Breast epithelium (tissue), 3 donors: ENCODE results near the gene LRRC17.

Experiments
- POLR2A ChIP-seq: fragments of 450-650 bp; IDR thresholded peaks from one replicate; pipeline ENCODE4 v1.6.1; 2016; ENCODE audit warnings: antibody characterized with exemption, mild to moderate bottlenecking, moderate library complexity
- TF ChIP-seq, protein P1 (sequence below), 3 donors: fragments of 450-650 bp; IDR thresholded peaks; one replicate each; pipeline ENCODE4 v1.5.1; 2016 to 2017; ENCODE audit warnings: antibody characterized with exemption in 3 of 3, mild to moderate bottlenecking in 3 of 3, moderate library complexity in 3 of 3

DNA sequence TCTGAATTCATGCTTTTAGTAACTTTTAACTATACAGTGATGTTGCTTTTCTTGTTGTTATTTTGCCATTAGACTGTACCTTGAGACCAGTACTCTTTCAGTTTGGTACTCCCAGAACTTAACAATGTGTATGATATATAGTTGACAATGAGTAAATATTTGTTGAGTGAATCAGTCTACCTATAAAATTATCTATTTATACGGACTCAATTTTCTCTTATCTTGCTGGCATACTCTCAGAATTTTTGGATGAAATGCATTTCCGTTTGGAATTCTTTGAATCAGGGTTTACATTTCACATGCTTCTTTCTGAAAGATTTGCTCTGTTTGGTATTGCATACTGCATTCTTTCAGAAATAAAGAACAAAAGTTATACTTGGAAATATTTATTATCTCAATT lies 47.8 kb upstream of the LRRC17 start:
- TF ChIP-seq, protein P1, sequence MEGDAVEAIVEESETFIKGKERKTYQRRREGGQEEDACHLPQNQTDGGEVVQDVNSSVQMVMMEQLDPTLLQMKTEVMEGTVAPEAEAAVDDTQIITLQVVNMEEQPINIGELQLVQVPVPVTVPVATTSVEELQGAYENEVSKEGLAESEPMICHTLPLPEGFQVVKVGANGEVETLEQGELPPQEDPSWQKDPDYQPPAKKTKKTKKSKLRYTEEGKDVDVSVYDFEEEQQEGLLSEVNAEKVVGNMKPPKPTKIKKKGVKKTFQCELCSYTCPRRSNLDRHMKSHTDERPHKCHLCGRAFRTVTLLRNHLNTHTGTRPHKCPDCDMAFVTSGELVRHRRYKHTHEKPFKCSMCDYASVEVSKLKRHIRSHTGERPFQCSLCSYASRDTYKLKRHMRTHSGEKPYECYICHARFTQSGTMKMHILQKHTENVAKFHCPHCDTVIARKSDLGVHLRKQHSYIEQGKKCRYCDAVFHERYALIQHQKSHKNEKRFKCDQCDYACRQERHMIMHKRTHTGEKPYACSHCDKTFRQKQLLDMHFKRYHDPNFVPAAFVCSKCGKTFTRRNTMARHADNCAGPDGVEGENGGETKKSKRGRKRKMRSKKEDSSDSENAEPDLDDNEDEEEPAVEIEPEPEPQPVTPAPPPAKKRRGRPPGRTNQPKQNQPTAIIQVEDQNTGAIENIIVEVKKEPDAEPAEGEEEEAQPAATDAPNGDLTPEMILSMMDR (IDR thresholded peaks at IDR 0.05), result no peak
- no peak for TF ChIP-seq POLR2A
